WERI-Rb-1 (cell line): ENCODE measurements around the gene ZNF484.
"Not testable (repeated sequence)": the region's sequence is repeated elsewhere in the genome, so short reads cannot be mapped to it uniquely, and the experiment has no call there.

ENCODE experiments used
- DNase-seq: peaks from one replicate; pipeline ENCODE4 v3.0.0-alpha.2; 2020
- H3K27ac ChIP-seq: fragments of 250-450 bp; sonication (Bioruptor Pico); 2 replicates; pipeline ENCODE4 v1.5.1; 2020; ENCODE audit warnings: mild to moderate bottlenecking, moderate library complexity
- H3K27me3 ChIP-seq: fragments of 250-450 bp; sonication (Bioruptor Pico); 2 replicates; pipeline ENCODE4 v1.5.1; 2021; ENCODE audit warnings: mild to moderate bottlenecking, low read depth, moderate library complexity; ENCODE audit not compliant: insufficient read depth, severe bottlenecking
- H3K36me3 ChIP-seq: fragments of 250-450 bp; sonication (Bioruptor Pico); 2 replicates; pipeline ENCODE4 v1.5.1; 2020; ENCODE audit warnings: mild to moderate bottlenecking, moderate library complexity
- H3K4me3 ChIP-seq: 2 replicates; pipeline ENCODE4 v1.5.1; 2011; ENCODE audit warnings: low read depth, mild to moderate bottlenecking, control low read depth, low read length
- H3K9me3 ChIP-seq: fragments of 250-450 bp; sonication (Bioruptor Pico); 2 replicates; pipeline ENCODE4 v1.5.1; 2021; ENCODE audit warnings: mild to moderate bottlenecking, moderate library complexity; ENCODE audit not compliant: severe bottlenecking
- TF ChIP-seq, protein P1 (sequence below): IDR thresholded peaks from 2 replicates; pipeline ENCODE4 v1.5.1; 2011; ENCODE audit warnings: low read depth, mild to moderate bottlenecking, control low read depth, inconsistent platforms, low read length

ZNF484 gene

GRCh38 chr9:92864152-92864551 is 13.7 kb downstream of the ZNF484 start:
- Histone ChIP-seq H3K36me3 (peaks cover 14% of the 10 kb centered on the region; the same call in 1 of the 2 replicates), H3K27me3 (no peaks in the 10 kb centered on the region), H3K4me3 (no peak overlapping the region), H3K9me3 (no peaks in the 10 kb centered on the region), H3K27ac (no peak overlapping the region)
- TF ChIP-seq, protein P1, sequence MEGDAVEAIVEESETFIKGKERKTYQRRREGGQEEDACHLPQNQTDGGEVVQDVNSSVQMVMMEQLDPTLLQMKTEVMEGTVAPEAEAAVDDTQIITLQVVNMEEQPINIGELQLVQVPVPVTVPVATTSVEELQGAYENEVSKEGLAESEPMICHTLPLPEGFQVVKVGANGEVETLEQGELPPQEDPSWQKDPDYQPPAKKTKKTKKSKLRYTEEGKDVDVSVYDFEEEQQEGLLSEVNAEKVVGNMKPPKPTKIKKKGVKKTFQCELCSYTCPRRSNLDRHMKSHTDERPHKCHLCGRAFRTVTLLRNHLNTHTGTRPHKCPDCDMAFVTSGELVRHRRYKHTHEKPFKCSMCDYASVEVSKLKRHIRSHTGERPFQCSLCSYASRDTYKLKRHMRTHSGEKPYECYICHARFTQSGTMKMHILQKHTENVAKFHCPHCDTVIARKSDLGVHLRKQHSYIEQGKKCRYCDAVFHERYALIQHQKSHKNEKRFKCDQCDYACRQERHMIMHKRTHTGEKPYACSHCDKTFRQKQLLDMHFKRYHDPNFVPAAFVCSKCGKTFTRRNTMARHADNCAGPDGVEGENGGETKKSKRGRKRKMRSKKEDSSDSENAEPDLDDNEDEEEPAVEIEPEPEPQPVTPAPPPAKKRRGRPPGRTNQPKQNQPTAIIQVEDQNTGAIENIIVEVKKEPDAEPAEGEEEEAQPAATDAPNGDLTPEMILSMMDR: no peak
- DNase-seq: no peak

DNA sequence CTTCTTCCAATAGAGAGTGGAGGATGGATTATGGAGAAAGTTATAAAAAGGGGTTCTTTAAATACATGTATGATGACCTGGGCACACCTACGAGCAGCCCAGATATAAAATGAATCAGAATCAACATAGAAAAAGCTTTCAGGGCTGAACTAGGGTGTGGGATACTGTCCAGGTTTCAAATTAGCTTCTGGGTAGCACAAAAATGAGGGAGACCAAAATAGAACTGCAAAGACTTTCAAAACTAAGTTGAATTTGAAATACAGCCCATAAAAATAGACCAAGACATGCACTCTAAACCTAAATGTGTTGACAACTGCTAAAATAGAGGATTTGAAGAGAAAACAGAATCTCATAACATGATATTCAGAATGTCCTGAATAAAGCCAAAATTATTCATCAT is 17.0 kb downstream of the ZNF484 start:
- DNase-seq: no peak
- H3K27ac ChIP-seq: no peak overlapping the region
- H3K27me3 ChIP-seq: no peaks in the 10 kb centered on the region
- no peaks in the 10 kb centered on the region for H3K9me3 ChIP-seq
- TF ChIP-seq, protein P1: no peak
- H3K36me3 ChIP-seq: peaks cover 5% of the 10 kb centered on the region
- H3K4me3 ChIP-seq: no peak overlapping the region

- TF ChIP-seq, protein P1: no peak
- no peak overlapping the region for H3K27ac ChIP-seq
- peaks cover 25% of the 10 kb centered on the region for H3K36me3 ChIP-seq
- no peaks in the 10 kb centered on the region for H3K9me3 ChIP-seq
- H3K4me3 ChIP-seq: no peak overlapping the region
- H3K27me3 ChIP-seq: no peaks in the 10 kb centered on the region
- no peak for DNase-seq
Observed at GRCh38 chr9:92857236-92857635, 20.6 kb downstream of the ZNF484 start.

- no peak overlapping the region for H3K27ac ChIP-seq
- H3K27me3 ChIP-seq: no peaks in the 10 kb centered on the region
- no peaks in the 10 kb centered on the region for H3K9me3 ChIP-seq
- no peak for DNase-seq
- peaks cover 37% of the 10 kb centered on the region for H3K36me3 ChIP-seq
- no peak overlapping the region for H3K4me3 ChIP-seq
- TF ChIP-seq, protein P1: no peak
Observed at GRCh38 chr9:92853716-92854115, 24.1 kb downstream of the ZNF484 start.

- DNase-seq: no peak
Observed at GRCh38 chr9:92850898-92851297, 26.9 kb downstream of the ZNF484 start.

DNA sequence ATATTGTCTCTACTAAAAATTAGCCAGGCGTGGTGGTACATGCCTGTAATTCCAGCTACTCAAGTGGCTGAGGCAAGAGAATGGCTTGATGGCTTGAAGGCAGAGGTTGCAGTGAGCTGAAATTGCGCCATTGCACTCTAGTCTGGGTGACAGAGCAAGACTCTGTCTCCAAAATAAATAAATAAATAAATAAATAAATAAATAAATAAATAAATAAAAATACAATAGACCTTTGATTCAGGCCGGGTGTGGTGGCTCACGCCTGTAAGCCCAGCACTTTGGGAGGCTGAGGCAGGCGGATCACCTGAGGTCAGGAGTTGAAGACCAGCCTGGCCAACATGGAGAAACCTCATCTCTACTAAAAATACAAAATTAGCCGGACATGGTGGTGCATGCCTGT is 29.1 kb downstream of the ZNF484 start:
- not testable (repeated sequence) for DNase-seq, H3K4me3 ChIP-seq, H3K27ac ChIP-seq, H3K27me3 ChIP-seq
- Histone ChIP-seq H3K9me3 (peaks cover 27% of the 10 kb centered on the region), H3K36me3 (peaks cover 54% of the 10 kb centered on the region)

More at GRCh38 chr9:92850898-92851297, 26.9 kb downstream of the ZNF484 start:
- Histone ChIP-seq H3K27ac (no peak overlapping the region), H3K27me3 (no peaks in the 10 kb centered on the region), H3K9me3 (peaks cover 22% of the 10 kb centered on the region), H3K4me3 (no peak overlapping the region), H3K36me3 (peaks cover 64% of the 10 kb centered on the region)
- TF ChIP-seq, protein P1: peak; percentile 13; the same call in 1 of the 2 replicates
